H1 (cell line): ENCODE results near the gene TMEM255A. TPM values are rescaled to one million over a fixed set of nuclear protein-coding genes. Genes with fewer than 3 reads are reported as not detected.

Source experiments
- CTCF ChIA-PET: fragments of 300-600 bp; sonication (Branson Sonifier 250); formaldehyde crosslinking; loops from one replicate; lab custom pipeline; 2021; ENCODE audit not compliant: partially characterized antibody; lab: Charles Lee
- POLR2A ChIA-PET: fragments of 300-600 bp; sonication (Branson Sonifier 250); formaldehyde crosslinking; loops from one replicate; lab custom pipeline; 2021; ENCODE audit warnings: inconsistent platforms; ENCODE audit not compliant: partially characterized antibody; lab: Charles Lee
- DNase-seq, 2 experiments: peaks; one replicate each; pipeline versions ENCODE4 v3.0.0 to v3.0.0-alpha.2; 2010 to 2022; ENCODE audit warnings: low spot score in 2 of 2, low read depth in 1 of 2, mixed read lengths in 1 of 2
- FAIRE-seq: peaks from 2 replicates; lab custom pipeline; 2011; peaks lifted over from hg19 to GRCh38; lab: Jason Lieb, UNC
- H2AFZ ChIP-seq: 2 replicates; pipeline ENCODE4 v1.8.1; 2012; ENCODE audit warnings: low read length, inconsistent platforms
- H2AK5ac ChIP-seq: 2 replicates; pipeline ENCODE4 v1.6.1; 2013; ENCODE audit warnings: low read depth, low read length
- H2BK120ac ChIP-seq: replicated peaks from 2 replicates; pipeline ENCODE3; 2013; ENCODE audit warnings: low read depth, low read length, inconsistent platforms
- H2BK12ac ChIP-seq: 2 replicates; pipeline ENCODE4 v1.6.1; 2013; ENCODE audit warnings: low read depth, low read length
- H2BK15ac ChIP-seq: 2 replicates; pipeline ENCODE4 v1.6.1; 2013; ENCODE audit warnings: low read length
- H2BK20ac ChIP-seq: 2 replicates; pipeline ENCODE4 v1.6.1; 2013; ENCODE audit warnings: low read length
- H2BK5ac ChIP-seq: 2 replicates; pipeline ENCODE4 v1.6.1; 2013; ENCODE audit warnings: low read depth, low read length
- H3K14ac ChIP-seq: 2 replicates; pipeline ENCODE4 v1.6.1; 2013; ENCODE audit warnings: inconsistent platforms; ENCODE audit not compliant: insufficient read length
- H3K18ac ChIP-seq: 2 replicates; pipeline ENCODE4 v1.6.1; 2013; ENCODE audit warnings: low read length; ENCODE audit errors: extremely low read depth
- H3K23ac ChIP-seq: 2 replicates; pipeline ENCODE4 v1.6.1; 2013; ENCODE audit warnings: inconsistent platforms; ENCODE audit not compliant: insufficient read length
- H3K23me2 ChIP-seq: 2 replicates; pipeline ENCODE4 v1.6.1; 2013; ENCODE audit warnings: low read depth, low read length
- H3K27ac ChIP-seq: 2 replicates; pipeline ENCODE4 v1.6.1; 2011; ENCODE audit warnings: low read depth, low read length, inconsistent platforms
- H3K27me3 ChIP-seq, 4 experiments: replicated peaks in 1 of 4; 1 replicate in 1 of 4; 2 replicates in 3 of 4; pipeline versions ENCODE4 v1.6.1 to v1.8.1; 2011 to 2013; ENCODE audit warnings: low read length in 3 of 4, mild to moderate bottlenecking in 3 of 4, inconsistent platforms in 2 of 4, mixed read lengths in 2 of 4, moderate library complexity in 1 of 4; ENCODE audit not compliant: control insufficient read depth in 3 of 4, insufficient read depth in 3 of 4; ENCODE audit errors: extremely low read depth in 1 of 4
- H3K36me3 ChIP-seq, 4 experiments: 2 replicates each; pipeline versions ENCODE4 v1.6.1 to v1.8.1; 2011 to 2013; ENCODE audit warnings: mild to moderate bottlenecking in 4 of 4, low read length in 3 of 4, moderate library complexity in 2 of 4, control low read depth in 1 of 4, inconsistent platforms in 1 of 4; ENCODE audit not compliant: insufficient read depth in 4 of 4, control insufficient read depth in 2 of 4
- H3K4ac ChIP-seq: replicated peaks from 2 replicates; pipeline ENCODE3; 2013; ENCODE audit warnings: low read length, low read depth, mixed read lengths, inconsistent platforms; ENCODE audit not compliant: insufficient read length
- H3K4me1 ChIP-seq, 4 experiments: replicated peaks in 1 of 4; 1 replicate in 1 of 4; 2 replicates in 3 of 4; pipeline versions ENCODE4 v1.6.1 to v1.8.1; 2011 to 2013; ENCODE audit warnings: low read length in 3 of 4, inconsistent platforms in 2 of 4, mixed read lengths in 1 of 4; ENCODE audit not compliant: insufficient read depth in 4 of 4, control insufficient read depth in 3 of 4
- H3K4me2 ChIP-seq, 2 experiments: 2 replicates each; pipeline versions ENCODE4 v1.6.1 to v1.8.1; 2011 to 2013; ENCODE audit warnings: low read depth in 2 of 2, low read length in 2 of 2, control low read depth in 1 of 2, inconsistent platforms in 1 of 2, mild to moderate bottlenecking in 1 of 2; ENCODE audit not compliant: insufficient read depth in 1 of 2
- H3K4me3 ChIP-seq, 4 experiments: fragments of 200-600, 300-600 bp in 1 of 4; sonication (generic), shearing (Covaris generic), sonication (Bioruptor Twin) in 1 of 4; 2 replicates each; pipeline versions ENCODE4 v1.5.1 to v1.8.1; 2011 to 2016; ENCODE audit warnings: low read length in 4 of 4, low read depth in 3 of 4, control low read depth in 2 of 4, inconsistent platforms in 2 of 4, mild to moderate bottlenecking in 2 of 4, mixed read lengths in 1 of 4, moderate library complexity in 1 of 4; ENCODE audit not compliant: insufficient read depth in 2 of 4; ENCODE audit errors: extremely low read depth in 1 of 4
- H3K56ac ChIP-seq: replicated peaks from 2 replicates; pipeline ENCODE3; 2013; ENCODE audit warnings: low read depth, mild to moderate bottlenecking, mixed read lengths, low read length, inconsistent platforms; ENCODE audit not compliant: insufficient read length
- H3K79me1 ChIP-seq: 2 replicates; pipeline ENCODE4 v1.6.1; 2013; ENCODE audit warnings: low read depth, low read length, control low read depth
- H3K79me2 ChIP-seq, 2 experiments: 2 replicates each; pipeline versions ENCODE4 v1.6.1 to v1.8.1; 2012 to 2013; ENCODE audit warnings: low read length in 2 of 2, mild to moderate bottlenecking in 2 of 2, inconsistent platforms in 1 of 2; ENCODE audit not compliant: insufficient read depth in 2 of 2, control insufficient read depth in 1 of 2
- H3K9ac ChIP-seq, 4 experiments: replicated peaks in 1 of 4; 1 replicate in 1 of 4; 2 replicates in 3 of 4; pipeline versions ENCODE4 v1.6.1 to v1.8.1; 2011 to 2013; ENCODE audit warnings: low read depth in 3 of 4, low read length in 3 of 4, control low read depth in 2 of 4, mild to moderate bottlenecking in 2 of 4, moderate library complexity in 2 of 4, inconsistent platforms in 1 of 4; ENCODE audit errors: extremely low read depth in 1 of 4
- H3K9me3 ChIP-seq, 2 experiments: 2 replicates each; pipeline versions ENCODE4 v1.6.1 to v1.8.1; 2012 to 2013; ENCODE audit warnings: mild to moderate bottlenecking in 2 of 2, moderate library complexity in 2 of 2, control low read depth in 1 of 2, inconsistent platforms in 1 of 2, low read depth in 1 of 2, low read length in 1 of 2, mixed read lengths in 1 of 2; ENCODE audit not compliant: insufficient read depth in 2 of 2
- H4K20me1 ChIP-seq, 2 experiments: replicated peaks in 1 of 2; 2 replicates each; pipeline versions ENCODE3 to v1.8.1; 2011 to 2013; ENCODE audit warnings: inconsistent platforms in 2 of 2, low read length in 2 of 2, mild to moderate bottlenecking in 1 of 2; ENCODE audit not compliant: insufficient read depth in 2 of 2, control insufficient read depth in 1 of 2
- H4K5ac ChIP-seq: 2 replicates; pipeline ENCODE4 v1.6.1; 2013; ENCODE audit warnings: low read length, low read depth, mixed read lengths, inconsistent platforms; ENCODE audit not compliant: insufficient read length
- H4K8ac ChIP-seq: 2 replicates; pipeline ENCODE4 v1.8.0; 2013; ENCODE audit warnings: mild to moderate bottlenecking, moderate library complexity, low read length, inconsistent platforms; ENCODE audit not compliant: insufficient read depth; ENCODE audit errors: extremely low read depth
- H4K91ac ChIP-seq: replicated peaks from 2 replicates; pipeline ENCODE3; 2013; ENCODE audit warnings: low read length, mixed read lengths, inconsistent platforms; ENCODE audit not compliant: insufficient read length
- ASH2L ChIP-seq: fragments of 200-600, 300-600 bp; sonication (generic); IDR thresholded peaks from one replicate; pipeline ENCODE4 v1.7.1; 2017; ENCODE audit warnings: low read length
- CEBPB ChIP-seq: IDR thresholded peaks from 2 replicates; pipeline ENCODE4 v1.6.1; 2012; ENCODE audit warnings: low read depth, low read length
- CREB1 ChIP-seq: IDR thresholded peaks from 2 replicates; pipeline ENCODE4 v1.6.1; 2012; ENCODE audit warnings: inconsistent platforms
- E2F6 ChIP-seq: IDR thresholded peaks from 2 replicates; pipeline ENCODE4 v1.6.1; 2012; ENCODE audit warnings: inconsistent platforms
- JUN ChIP-seq: IDR thresholded peaks from 2 replicates; pipeline ENCODE4 v1.6.1; 2011; ENCODE audit warnings: low read depth, mild to moderate bottlenecking, improper control_type of control experiment, low read length
- KDM1A ChIP-seq: fragments of 200-600, 300-600 bp; sonication (generic); IDR thresholded peaks from 2 replicates; pipeline ENCODE4 v1.7.1; 2016; ENCODE audit warnings: mild to moderate bottlenecking, low read length, borderline replicate concordance
- KDM4A ChIP-seq: IDR thresholded peaks from one replicate; pipeline ENCODE4 v1.7.1; 2012; ENCODE audit warnings: low read depth, mild to moderate bottlenecking, moderate library complexity, low read length, inconsistent platforms; ENCODE audit not compliant: severe bottlenecking
- MAX ChIP-seq: IDR thresholded peaks from 2 replicates; pipeline ENCODE4 v1.6.1; 2012; ENCODE audit warnings: inconsistent platforms
- POLR2AphosphoS5 ChIP-seq: IDR thresholded peaks from 2 replicates; pipeline ENCODE4 v1.6.1; 2011; ENCODE audit warnings: low read depth, low read length
- RFX5 ChIP-seq: IDR thresholded peaks from 2 replicates; pipeline ENCODE4 v1.6.1; 2011; ENCODE audit warnings: low read depth, low read length, improper control_type of control experiment, borderline replicate concordance
- TAF1 ChIP-seq: IDR thresholded peaks from 2 replicates; pipeline ENCODE4 v1.6.1; 2011; ENCODE audit warnings: mild to moderate bottlenecking, low read depth, low read length
- WGBS, 2 experiments: shearing (Covaris generic) in 1 of 2; methylation state at CpG; one replicate each; pipeline versions ENCODE4 v1.1.6 to v1.1.7; 2013 to 2015; ENCODE audit warnings: low lambda C conversion rate in 2 of 2, mixed read lengths in 2 of 2, inconsistent platforms in 1 of 2, low coverage in 1 of 2, missing lambda C conversion rate in 1 of 2; ENCODE audit not compliant: insufficient replicate concordance in 2 of 2, insufficient coverage in 1 of 2, insufficient read length in 1 of 2; ENCODE audit errors: extremely low coverage in 1 of 2, missing lambda C conversion rate in 1 of 2; 5-methylcytosine and 5-hydroxymethylcytosine counted together
- polyA plus RNA-seq, 7 experiments: library from polyadenylated mRNA; depleted of rRNA in 3 of 7; stranded (reverse) in 5 of 7; unstranded in 2 of 7; fragments of >200 nt in 5 of 7; fragments of 200-250 nt in 2 of 7; gene quantifications; 1 replicate in 5 of 7; 2 replicates in 1 of 7; 4 replicates in 1 of 7; pipeline versions ENCODE4 v1.2.1 to v1.2.3, GENCODE V29; 2011 to 2013; ENCODE audit warnings: missing spikeins in 2 of 7, mixed read lengths in 2 of 7
- total RNA-seq: library from RNA; stranded (reverse); fragmentation: NEBNext Ultra II Directional; extraction: Animal tissue kit (Norgen Biotek cat#: 25700); gene quantifications from 2 replicates; pipeline ENCODE4 v1.2.1, GENCODE V29; 2021

The TMEM255A gene
- total and polyA plus RNA-seq, 2 of the 8 experiments (the other 6 are each of a cell fraction or from before 2014, with no cell fraction given): 0.73 to 2.3 TPM

GRCh38 chrX:120250522-120251271, 60.6 kb downstream of the TMEM255A start, which contains the start of gene ZBTB33:
Gene ZBTB33 (plus strand): TSS chrX:120250812. CDS start chrX:120253416, 2,604 bp downstream.
- Histone ChIP-seq H2BK15ac (no peak within 1 kb of the TSS), H3K27ac (peak within 1 kb of the TSS; percentile 60; the same call in 1 of the 2 replicates), H3K23me2 (no peaks in the 10 kb centered on the region; the same call in 1 of the 2 replicates), H3K56ac (peak within 1 kb of the TSS; percentile 30), H3K14ac (no peak within 1 kb of the TSS), H2AFZ (no peak within 1 kb of the TSS), H3K36me3 (peaks cover 0 to 16% (median 9%) of the 10 kb centered on the region in 4 experiments; a peak in 5 of 8 replicates), H4K8ac (peak within 1 kb of the TSS; percentile 93), H2AK5ac (no peak within 1 kb of the TSS), H2BK20ac (no peak within 1 kb of the TSS), H3K27me3 (no peaks in the 10 kb centered on the region; a peak in 2 of 7 replicates), H2BK5ac (no peak within 1 kb of the TSS), H4K91ac (no peak within 1 kb of the TSS), H3K23ac (no peak within 1 kb of the TSS), H4K20me1 (no peaks in the 10 kb centered on the region), H3K18ac (no peak within 1 kb of the TSS; the same call in none of the 2 replicates), H3K4me3 (peak within 1 kb of the TSS; percentile 78 to 95 (median 88)), H4K5ac (no peak within 1 kb of the TSS), H3K4me1 (no peaks in the 10 kb centered on the region), H3K4ac (peak within 1 kb of the TSS; percentile 69), H3K9me3 (no peaks in the 10 kb centered on the region), H3K9ac (peak within 1 kb of the TSS; percentile 67 to 92 (median 76)), H3K4me2 (peak within 1 kb of the TSS; percentile 71 to 94), H2BK12ac (no peak within 1 kb of the TSS), H3K79me1 (no peaks in the 10 kb centered on the region), H3K79me2 (peaks cover 0 to 12% of the 10 kb centered on the region in 2 experiments; a peak in 2 of 4 replicates), H2BK120ac (no peak within 1 kb of the TSS)
- 1% methylated on average over 20 of the region's 75 CpGs; no CpG with 5 or more reads in 1 of the 2 experiments for WGBS, 2 experiments
- ChIA-PET CTCF (interaction anchor here (1.0 to 1.7 kb wide), 9 partner anchors 11 to 58 kb away, joined by 3 to 8 read pairs (median 4); no protein-coding TSS in a partner anchor), POLR2A (interaction anchor here (0.5 to 1.8 kb wide), 8 partner anchors 10 to 293 kb away, joined by 3 to 6 read pairs (median 4); no protein-coding TSS in a partner anchor)
- FAIRE-seq (peak; percentile 99), DNase-seq (peak; percentile 83)
- TF ChIP-seq TAF1 (peak; percentile 40), RFX5 (no peak), KDM4A (peak; percentile 30), ASH2L (peak; percentile 38), E2F6 (peak; percentile 74), MAX (peak; percentile 89), JUN (no peak), KDM1A (no peak), CEBPB (no peak), POLR2AphosphoS5 (0 out of 2 replicates have a peak, but pooled peaks have one; percentile 14), CREB1 (peak; percentile 74; the same call in 1 of the 2 replicates)
